ENCODE data around the gene FARP1.

Gene FARP1

GRCh38 chr13:98474292-98474691 lies 331.4 kb downstream of the FARP1 start:
- in situ Hi-C loops (cut with MboI; ENCODE audit: low sequenced_read_pairs), result no loop called here

DNA sequence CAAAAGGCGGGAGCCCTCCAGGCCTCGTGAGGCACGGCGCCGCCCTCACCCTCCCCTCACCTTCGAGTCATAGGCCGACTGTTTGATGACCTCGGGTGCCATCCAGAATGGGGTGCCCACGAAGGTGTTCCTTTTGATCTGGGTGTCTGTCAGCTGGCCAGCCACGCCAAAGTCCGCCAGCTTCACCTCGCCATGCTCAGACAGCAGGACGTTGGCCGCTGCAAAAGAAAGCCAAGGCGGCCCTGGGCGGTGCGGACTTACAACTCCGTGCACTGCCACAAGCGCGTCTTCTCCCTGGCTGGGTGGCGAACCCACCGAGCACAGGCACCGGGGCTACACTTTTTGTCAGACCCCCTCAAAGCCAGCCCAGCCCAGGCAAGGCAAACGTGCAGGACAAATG lies 331.9 kb downstream of the FARP1 start:
- in situ Hi-C loops (cut with MboI; ENCODE audit: low sequenced_read_pairs), result no loop called here

DNA sequence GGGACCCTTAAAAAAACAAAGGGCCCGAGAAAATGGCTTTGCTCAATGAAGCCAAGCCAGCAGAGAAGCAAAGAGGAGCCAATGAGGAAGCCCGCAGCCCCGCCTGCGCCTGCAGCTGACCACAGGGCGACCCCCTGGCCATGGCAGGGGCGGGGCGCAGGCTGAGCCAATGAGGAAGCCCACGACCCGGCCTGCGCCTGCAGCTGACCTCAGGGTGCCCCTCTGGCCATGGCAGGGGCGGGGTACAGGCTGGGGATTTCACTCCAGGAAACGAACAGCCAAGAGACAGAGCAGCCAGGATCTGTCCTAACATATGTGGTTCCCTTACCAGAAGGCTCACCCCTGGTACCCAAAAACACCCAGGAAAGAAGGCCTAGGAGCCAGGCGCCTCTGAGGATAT lies 332.6 kb downstream of the FARP1 start:
- in situ Hi-C loops (cut with MboI; ENCODE audit: low sequenced_read_pairs), result no loop called here

DNA sequence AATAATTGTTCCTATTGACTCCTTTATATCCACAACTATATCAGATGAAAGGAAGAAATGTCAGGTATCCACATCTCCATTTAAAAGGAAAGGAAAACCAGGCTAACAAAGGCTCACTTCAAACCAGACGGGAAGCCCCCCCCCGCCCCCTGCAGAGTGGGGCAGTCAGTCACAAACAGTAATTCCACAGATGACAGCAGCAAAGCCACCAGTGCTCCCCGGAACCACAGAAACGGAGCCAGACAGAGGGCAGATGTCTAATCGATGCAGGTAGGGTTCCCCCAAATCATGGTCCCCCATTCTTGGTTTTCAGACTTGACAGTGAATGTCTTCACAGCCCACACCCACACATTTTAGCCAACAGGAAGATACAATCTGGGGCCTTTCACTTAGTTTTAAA lies 333.2 kb downstream of the FARP1 start:
- in situ Hi-C loops (cut with MboI; ENCODE audit: low sequenced_read_pairs), result no loop called here

DNA sequence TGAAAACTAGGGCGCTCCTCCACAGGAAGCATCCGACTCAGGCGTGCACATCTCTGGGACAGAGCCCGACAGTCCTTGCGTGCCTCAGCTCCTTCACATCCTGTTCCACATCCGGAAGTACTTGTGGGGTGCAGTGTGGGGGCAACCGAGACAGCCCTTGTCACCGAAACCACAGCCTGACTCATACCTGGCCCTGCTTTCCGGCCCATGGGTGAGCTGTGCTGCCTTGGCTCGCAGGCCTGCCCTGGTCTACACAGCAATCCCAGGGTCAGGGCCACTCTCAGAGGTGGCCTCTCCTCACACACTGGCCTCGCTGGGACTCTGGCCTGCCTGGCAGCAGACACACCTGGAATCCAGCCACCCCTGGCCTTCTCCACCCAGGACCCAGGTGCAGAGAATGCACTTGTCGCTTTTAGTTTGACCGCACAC lies 333.7 kb downstream of the FARP1 start:
- in situ Hi-C loops (cut with MboI; ENCODE audit: low sequenced_read_pairs), result no loop called here

DNA sequence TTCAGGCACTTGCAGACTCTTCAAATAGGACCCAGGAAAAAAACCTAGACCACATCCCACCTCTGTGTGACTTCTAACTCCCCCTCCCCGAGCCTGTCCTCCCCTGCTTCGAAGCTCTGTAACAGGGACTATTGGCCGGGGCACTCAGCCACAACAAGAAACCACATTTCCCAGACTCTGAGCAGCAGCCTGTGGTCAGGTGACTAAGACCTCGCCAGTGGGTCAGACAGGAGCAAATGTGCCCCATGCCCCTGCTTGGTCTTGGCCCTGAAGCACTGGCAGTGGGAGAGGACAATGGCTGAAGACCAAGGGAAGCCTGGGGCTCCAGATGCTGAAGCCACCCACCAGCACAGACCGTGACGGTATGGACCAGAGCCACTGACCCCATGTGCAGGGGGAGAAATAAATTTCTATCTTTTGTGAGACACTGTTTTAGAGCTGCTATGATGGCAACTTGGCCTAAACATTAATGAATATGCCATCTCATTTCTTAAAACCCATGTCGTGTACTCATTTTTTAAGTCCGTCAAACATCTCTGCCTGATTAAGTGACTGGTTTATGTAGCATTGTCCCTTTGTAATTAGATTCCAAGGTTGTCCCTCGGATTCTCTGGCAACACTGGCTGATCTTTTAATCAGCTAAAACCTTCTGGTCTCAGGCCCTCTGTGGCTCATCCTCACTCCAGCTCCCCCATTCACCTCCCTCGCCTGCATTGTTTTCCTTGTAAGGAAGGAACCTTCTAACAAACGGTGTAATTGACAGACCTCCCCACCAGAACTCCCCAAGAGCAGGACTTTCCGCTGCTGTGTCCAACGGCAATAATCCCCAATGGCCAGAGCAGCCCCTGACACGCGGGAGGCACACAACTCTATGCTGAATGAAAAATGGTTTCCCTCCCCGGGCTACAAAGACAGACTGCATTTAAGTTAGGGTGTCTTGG lies 335.6 kb downstream of the FARP1 start:
- in situ Hi-C loops (cut with MboI; ENCODE audit: low sequenced_read_pairs), result no loop called here

DNA sequence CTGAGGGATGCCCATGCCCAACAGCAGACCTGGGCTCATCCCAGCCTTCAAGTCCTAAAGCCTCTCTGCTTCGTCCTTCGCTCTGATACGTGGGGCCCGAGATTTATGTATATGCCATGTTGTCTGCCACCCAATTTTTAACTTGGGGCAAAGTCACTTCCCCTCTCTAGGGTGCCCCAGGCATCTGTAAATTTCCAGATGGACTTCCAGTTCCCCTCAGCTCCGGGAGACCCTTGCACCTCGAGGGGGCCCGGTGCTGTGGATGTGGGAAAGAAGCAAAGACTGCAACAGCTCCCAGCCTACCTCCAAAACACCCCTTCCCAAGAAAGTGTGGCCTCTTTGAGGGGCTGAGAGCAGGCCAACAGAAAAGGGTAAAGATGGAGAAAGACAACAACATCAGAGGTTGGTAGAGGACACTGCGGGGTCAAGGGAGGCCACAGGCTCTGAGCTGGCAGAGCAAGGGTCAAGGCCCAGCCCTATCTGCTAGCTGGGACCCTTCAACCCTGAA lies 336.7 kb downstream of the FARP1 start:
- in situ Hi-C loops (cut with MboI; ENCODE audit: low sequenced_read_pairs), result no loop called here

- in situ Hi-C loops (cut with MboI; ENCODE audit: low sequenced_read_pairs), result no loop called here
Observed at GRCh38 chr13:98480915-98481877, 338.3 kb downstream of the FARP1 start.

DNA sequence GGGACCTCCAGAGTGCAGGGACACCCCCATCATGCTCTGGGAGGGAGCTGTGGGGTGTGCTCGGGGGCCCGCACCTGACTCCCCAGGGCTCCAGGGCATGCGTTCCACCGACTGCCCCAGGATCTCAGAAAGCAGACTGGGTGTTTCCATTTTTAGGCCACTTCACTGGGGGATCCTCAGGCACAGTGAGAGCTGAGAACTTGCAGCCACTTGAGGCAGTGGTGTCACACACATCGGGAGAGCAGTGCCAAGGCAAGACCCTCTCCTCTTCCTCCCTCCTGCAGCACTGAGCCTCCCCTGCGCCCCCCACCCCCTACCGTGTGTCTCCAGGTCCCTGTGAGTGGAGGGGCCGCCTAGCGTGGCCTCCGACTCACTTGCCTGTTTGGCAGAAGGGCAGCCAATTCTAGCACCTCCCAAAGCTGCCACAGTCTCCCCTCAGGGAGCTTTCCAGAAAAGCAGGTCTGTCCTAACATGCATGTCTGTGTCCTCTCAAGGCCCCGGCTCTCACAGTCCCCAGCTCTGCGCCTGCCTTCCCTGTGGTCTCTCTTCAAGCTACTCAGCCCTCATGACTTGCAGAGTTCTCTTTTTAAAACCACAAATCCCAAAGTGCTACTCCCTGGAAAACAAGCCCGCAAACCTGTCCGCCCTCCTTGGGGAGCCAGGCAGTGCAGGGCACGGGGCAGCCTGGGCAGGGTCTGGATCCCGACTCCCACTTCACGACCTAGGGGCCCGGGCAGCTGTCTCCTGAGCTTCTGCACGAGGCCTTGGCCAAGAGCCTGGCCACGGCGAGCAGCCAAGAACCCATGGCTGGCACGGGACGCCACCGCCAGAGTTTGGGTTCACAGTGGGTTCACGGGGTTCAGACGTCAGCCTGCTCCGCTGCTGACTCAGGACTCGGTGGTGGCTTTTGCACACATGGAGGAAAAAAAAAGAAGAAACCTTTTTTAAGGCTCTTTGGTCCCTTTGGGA lies 339.9 kb downstream of the FARP1 start:
- in situ Hi-C loops (cut with MboI; ENCODE audit: low sequenced_read_pairs), result no loop called here

GRCh38 chr13:98483601-98484288 lies 340.9 kb downstream of the FARP1 start:
- in situ Hi-C loops (cut with MboI; ENCODE audit: low sequenced_read_pairs), result no loop called here

- in situ Hi-C loops (cut with MboI; ENCODE audit: low sequenced_read_pairs), result no loop called here
Observed at GRCh38 chr13:98484289-98485219, 341.7 kb downstream of the FARP1 start.

GRCh38 chr13:98485561-98485960 lies 342.7 kb downstream of the FARP1 start:
- in situ Hi-C loops (cut with MboI; ENCODE audit: low sequenced_read_pairs), result no loop called here

GRCh38 chr13:98486412-98486811 lies 343.5 kb downstream of the FARP1 start:
- in situ Hi-C loops (cut with MboI; ENCODE audit: low sequenced_read_pairs), result no loop called here

- in situ Hi-C loops (cut with MboI; ENCODE audit: low sequenced_read_pairs), result no loop called here
Observed at GRCh38 chr13:98487016-98487415, 344.1 kb downstream of the FARP1 start.

- in situ Hi-C loops (cut with MboI; ENCODE audit: low sequenced_read_pairs), result no loop called here
Observed at GRCh38 chr13:98487522-98487921, 344.6 kb downstream of the FARP1 start.

- in situ Hi-C loops (cut with MboI; ENCODE audit: low sequenced_read_pairs), result no loop called here
Observed at GRCh38 chr13:98488736-98489135, 345.8 kb downstream of the FARP1 start.

- in situ Hi-C loops (cut with MboI; ENCODE audit: low sequenced_read_pairs), result no loop called here
Observed at GRCh38 chr13:98489446-98490194, 346.7 kb downstream of the FARP1 start.

All from hTERT RPE-1 (cell line).